Adipose tissue (tissue), 3 donors: ENCODE results near the gene CYP27A1. TPM values are rescaled to one million over a fixed set of nuclear protein-coding genes. Genes with fewer than 3 reads are reported as not detected.

ENCODE experiments used
- H3K27ac ChIP-seq: one replicate; pipeline ENCODE4 v1.5.1; 2013; ENCODE audit warnings: low read depth, low read length
- WGBS, 3 donors: extraction: QIAGEN DNeasy Blood & Tissue Kit; methylation state at CpG; one replicate each; pipeline ENCODE4 v1.1.7; 2013; 5-methylcytosine and 5-hydroxymethylcytosine counted together
- polyA plus RNA-seq, 3 donors: library from polyadenylated mRNA; stranded (reverse); fragments of 200-250 nt; gene quantifications; one replicate each; pipeline ENCODE4 v1.2.3, GENCODE V29; 2013
- donor health status: healthy with polysubstance abuse.
- donor health status: Bipolar disorder and iron deficiency.
- donor health status: healthy.

The CYP27A1 gene
- polyA plus RNA-seq, 3 donors: 4.8 to 20.8 (median 11.6) TPM

DNA sequence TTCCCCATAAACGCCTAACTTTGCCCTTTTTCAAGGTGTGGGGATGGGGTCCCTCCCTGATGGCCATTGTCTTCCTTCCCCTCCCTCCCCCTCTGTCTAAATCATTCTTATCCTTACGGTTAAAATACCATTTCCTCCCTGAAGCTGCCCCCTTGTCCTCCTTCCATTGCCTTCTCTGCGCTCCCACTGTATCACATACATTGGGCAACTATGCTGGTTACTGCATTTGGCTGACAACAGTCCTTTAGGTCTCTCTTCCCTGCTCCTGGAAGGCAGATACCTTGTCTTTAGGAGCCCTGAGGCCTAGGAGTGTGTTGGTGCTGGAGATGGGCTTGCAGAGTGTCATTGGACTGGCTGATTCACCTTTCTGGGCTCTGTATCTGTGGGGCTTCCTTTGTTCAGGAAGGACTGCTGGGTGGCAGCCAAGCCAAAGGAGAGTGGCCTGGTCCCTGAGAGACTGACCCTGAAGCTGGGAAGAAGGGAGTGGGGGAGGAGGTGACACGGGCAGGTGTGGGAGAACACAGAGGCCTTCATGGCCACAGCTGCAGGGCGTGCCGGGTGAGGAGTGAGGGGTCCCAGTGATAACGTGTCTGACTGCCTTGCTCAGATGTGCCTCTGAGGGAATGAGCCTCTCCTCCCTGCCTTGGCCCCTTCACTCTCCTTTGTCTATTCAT lies 79.8 kb downstream of the CYP27A1 start:
- WGBS, 3 donors: 57 to 77% (median 72%) methylated on average over 7 of the region's 7 CpGs
- no peak overlapping the region for H3K27ac ChIP-seq

DNA sequence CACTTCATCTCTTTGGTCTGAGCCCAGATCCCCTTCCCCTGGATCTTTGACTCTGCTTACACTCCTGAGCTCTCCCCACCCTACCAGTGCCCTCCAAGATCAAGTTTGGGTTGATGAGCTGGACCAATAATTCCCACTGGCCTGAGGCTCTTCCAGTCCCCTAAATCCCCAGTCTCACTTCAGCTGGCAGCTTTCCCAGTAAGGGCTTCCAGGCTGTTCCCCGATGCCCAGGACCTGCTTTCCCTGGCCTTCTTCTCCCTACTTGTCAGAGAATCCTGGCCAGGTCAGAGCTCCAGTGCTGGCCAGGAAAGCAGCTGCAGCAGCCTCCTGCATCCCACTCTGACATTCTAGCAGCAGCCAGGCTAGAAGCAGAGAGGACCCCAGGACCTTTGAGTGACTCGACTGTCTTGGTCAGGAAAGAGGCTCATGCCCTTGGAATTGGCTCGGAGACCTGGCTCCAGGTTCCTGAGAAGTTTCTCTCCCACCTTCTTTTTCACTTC lies 81.1 kb downstream of the CYP27A1 start:
- H3K27ac ChIP-seq: no peak overlapping the region
- WGBS, 3 donors: 70 to 79% (median 75%) methylated on average over 3 of the region's 3 CpGs

Other genes starting within 250 kb of the CYP27A1 start
- gene USP37, start 213.8 kb upstream of the CYP27A1 start, polyA plus RNA-seq: 1 to 10 TPM; 1.3 to 2.4 (median 2.2) TPM
- 10 to 100 TPM in 2 of 3 donors, 1 to 10 TPM in 1; 9.1 to 19.8 (median 12.9) TPM for gene CNOT9, start 213.3 kb upstream of the CYP27A1 start, polyA plus RNA-seq
- gene PLCD4, start 174.2 kb upstream of the CYP27A1 start, polyA plus RNA-seq: under 1 TPM; 0.21 to 0.68 (median 0.56) TPM
- 1 to 10 TPM; 4.3 to 6.9 (median 6.1) TPM for gene ZNF142, start 122.5 kb upstream of the CYP27A1 start, polyA plus RNA-seq
- 10 to 100 TPM; 20.1 to 39.2 (median 30.0) TPM for gene BCS1L, start 122.5 kb upstream of the CYP27A1 start, polyA plus RNA-seq
- 10 to 100 TPM; 10.3 to 29.2 (median 18.9) TPM for gene RNF25, start 110.1 kb upstream of the CYP27A1 start, polyA plus RNA-seq
- gene STK36, start 110.1 kb upstream of the CYP27A1 start, polyA plus RNA-seq: 10 to 100 TPM; 15.3 to 18.7 (median 17.5) TPM
- gene TTLL4, start 71.3 kb upstream of the CYP27A1 start, polyA plus RNA-seq: 1 to 10 TPM; 4.0 to 7.8 (median 7.2) TPM
- under 1 TPM in 1 of 3 donors, not detected in 2; 0.06 TPM for gene PRKAG3, start 49.7 kb downstream of the CYP27A1 start, polyA plus RNA-seq
- 1 to 10 TPM in 1 of 3 donors, under 1 TPM in 1, not detected in 1; 0.25 to 1.1 TPM for gene WNT6, start 77.7 kb downstream of the CYP27A1 start, polyA plus RNA-seq
- gene WNT10A, start 98.7 kb downstream of the CYP27A1 start, polyA plus RNA-seq: under 1 TPM in 1 of 3 donors, not detected in 2; 0.07 TPM
- under 1 TPM in 2 of 3 donors, not detected in 1; 0.06 to 0.58 TPM for gene CDK5R2, start 177.5 kb downstream of the CYP27A1 start, polyA plus RNA-seq
- under 1 TPM in 2 of 3 donors, not detected in 1; 0.09 to 0.58 TPM for gene FEV, start 203.0 kb downstream of the CYP27A1 start, polyA plus RNA-seq
- 10 to 100 TPM in 1 of 3 donors, not detected in 2; 12.9 TPM for gene CRYBA2, start 211.3 kb downstream of the CYP27A1 start, polyA plus RNA-seq